HG03571 (cell line): Measurements from ENCODE around the gene CTNNA2.
"Not testable (repeated sequence)": the region's sequence is repeated elsewhere in the genome, so short reads cannot be mapped to it uniquely, and the experiment has no call there.

Experiments
- ATAC-seq: cut with Tn5 transposase; IDR thresholded peaks from one replicate; pipeline ENCODE4 v1.9.1; 2021; ENCODE audit not compliant: unreplicated experiment

Gene CTNNA2

DNA sequence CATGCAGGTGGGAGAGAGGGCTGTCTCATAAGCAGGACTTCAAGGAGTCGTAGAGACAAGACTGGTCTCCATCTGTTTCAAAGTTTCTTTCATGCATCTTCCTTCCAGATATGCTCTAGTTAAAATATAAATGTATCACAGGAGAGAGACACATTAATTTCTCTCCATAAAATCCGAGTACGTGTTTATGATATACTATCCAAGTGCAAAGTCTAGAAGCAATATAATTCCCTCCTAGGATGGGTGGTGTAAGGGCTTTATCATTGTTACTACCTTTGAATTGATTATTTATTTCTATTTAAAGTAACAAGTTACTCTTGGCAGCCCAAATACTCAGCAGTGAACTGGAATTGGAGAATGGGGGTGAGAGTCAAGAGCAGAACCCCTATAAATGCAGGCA is 619.4 kb downstream of the CTNNA2 start:
- ATAC-seq, result no peak

- ATAC-seq, result no peak
These were observed 622.1 kb downstream of the CTNNA2 start for GRCh38 chr2:80135001-80135400.

GRCh38 chr2:80136338-80136737 is 623.5 kb downstream of the CTNNA2 start:
- no peak for ATAC-seq

- ATAC-seq, result no peak
These were observed 626.1 kb downstream of the CTNNA2 start for GRCh38 chr2:80139001-80139400.

GRCh38 chr2:80141007-80141726 is 628.3 kb downstream of the CTNNA2 start:
- ATAC-seq, result no peak

- ATAC-seq, result no peak
These were observed 632.6 kb downstream of the CTNNA2 start for GRCh38 chr2:80145499-80145898.

DNA sequence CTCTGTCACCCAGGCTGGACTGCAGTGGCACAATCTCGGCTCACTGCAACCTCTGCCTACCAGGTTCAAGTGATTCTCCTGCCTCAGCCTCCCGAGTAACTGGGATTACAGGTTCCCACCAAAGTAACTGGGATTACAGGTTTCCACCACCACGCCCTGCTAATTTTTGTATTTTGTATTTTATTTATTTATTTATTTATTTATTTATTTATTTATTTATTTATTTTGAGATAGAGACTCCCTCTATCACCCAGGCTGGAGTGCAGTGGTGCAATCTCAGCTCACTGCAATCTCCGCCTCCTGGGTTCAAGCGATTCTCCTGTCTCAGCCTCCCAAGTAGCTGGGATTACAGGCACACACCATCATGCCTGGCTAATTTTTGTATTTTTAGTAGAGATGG is 633.9 kb downstream of the CTNNA2 start:
- ATAC-seq, result not testable (repeated sequence)

GRCh38 chr2:80147690-80148089 is 634.8 kb downstream of the CTNNA2 start:
- no peak for ATAC-seq

DNA sequence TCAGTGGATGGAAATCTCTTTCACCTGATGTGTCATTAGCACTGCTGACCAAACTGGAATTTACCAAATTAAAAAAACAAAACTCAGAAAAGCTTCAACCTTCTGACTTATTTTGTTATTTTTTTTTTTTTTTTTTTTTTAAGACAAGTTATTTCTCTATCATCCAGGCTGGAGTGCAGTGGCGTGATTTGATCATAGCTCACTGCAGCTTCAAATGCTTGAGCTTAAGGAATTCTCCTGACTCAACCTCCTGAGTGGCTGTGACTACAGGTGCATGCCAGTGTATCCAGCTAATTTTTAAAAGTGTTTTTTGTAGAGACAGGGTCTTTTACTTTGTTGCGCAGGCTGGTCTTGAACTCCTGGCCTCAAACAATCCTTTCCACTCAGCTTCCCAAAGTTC is 636.1 kb downstream of the CTNNA2 start:
- no peak for ATAC-seq

DNA sequence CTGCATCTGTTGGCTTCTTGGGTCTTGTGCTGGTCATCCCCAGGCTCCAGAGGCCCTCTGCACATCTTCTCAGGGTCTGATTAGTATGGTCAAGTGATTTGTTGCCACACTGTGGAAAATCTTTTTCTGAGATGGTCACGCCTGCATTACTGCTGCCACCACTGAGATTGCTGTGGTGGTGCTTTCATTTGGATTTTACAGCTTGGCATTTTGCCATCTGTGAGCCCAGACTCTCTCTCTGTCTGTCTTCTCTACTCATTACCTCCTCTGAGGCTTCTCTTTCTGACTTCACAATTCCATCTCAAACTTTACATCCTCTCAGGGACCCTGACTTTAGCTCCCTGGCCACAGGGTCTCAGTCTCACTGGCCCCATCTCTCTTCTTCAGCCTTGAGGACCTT is 637.1 kb downstream of the CTNNA2 start:
- no peak for ATAC-seq

DNA sequence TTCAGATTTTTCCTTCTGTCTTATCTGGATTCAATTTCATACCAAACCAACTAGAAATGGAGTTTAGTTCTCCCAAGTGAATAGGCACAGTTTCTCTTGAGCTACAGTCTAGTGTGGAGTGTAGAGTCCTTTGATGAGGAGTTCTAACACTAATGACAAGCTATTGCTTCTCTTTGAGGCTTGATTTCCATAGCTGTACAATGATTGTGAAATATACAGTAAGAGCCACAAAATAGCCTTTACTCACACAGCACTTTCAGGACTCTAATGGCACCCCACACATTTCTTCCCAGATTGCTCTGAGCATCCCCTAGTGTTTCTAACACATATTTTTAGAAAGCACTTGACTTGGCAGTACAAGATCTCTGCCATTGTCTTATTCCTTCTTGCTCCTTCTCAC is 638.4 kb downstream of the CTNNA2 start:
- no peak for ATAC-seq

GRCh38 chr2:80151651-80152050 is 638.8 kb downstream of the CTNNA2 start:
- no peak for ATAC-seq

DNA sequence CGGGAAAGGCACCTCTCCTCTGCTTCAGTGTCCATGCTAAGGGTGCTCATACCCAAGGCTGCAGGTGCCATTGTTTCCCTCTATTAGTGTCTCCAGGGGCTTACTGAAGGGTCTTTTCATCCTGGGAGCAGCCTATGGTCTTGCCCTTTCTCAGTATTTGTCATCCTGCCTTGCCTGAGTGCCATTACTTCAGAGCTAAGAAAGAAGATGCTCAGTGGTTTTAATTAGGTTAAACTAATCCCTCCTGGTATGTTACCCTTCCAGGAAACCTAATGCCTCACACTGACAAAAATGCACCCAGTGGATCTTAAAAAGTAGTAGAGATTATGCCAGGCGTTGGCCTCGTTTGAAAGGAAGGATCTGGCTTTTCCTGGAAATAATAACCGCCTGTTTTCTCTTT is 640.3 kb downstream of the CTNNA2 start:
- ATAC-seq, result no peak

GRCh38 chr2:80153768-80154167 is 640.9 kb downstream of the CTNNA2 start:
- ATAC-seq, result no peak

GRCh38 chr2:80154231-80154915 is 641.5 kb downstream of the CTNNA2 start:
- ATAC-seq, result no peak

- no peak for ATAC-seq
These were observed 651.5 kb downstream of the CTNNA2 start for GRCh38 chr2:80164375-80164774.

DNA sequence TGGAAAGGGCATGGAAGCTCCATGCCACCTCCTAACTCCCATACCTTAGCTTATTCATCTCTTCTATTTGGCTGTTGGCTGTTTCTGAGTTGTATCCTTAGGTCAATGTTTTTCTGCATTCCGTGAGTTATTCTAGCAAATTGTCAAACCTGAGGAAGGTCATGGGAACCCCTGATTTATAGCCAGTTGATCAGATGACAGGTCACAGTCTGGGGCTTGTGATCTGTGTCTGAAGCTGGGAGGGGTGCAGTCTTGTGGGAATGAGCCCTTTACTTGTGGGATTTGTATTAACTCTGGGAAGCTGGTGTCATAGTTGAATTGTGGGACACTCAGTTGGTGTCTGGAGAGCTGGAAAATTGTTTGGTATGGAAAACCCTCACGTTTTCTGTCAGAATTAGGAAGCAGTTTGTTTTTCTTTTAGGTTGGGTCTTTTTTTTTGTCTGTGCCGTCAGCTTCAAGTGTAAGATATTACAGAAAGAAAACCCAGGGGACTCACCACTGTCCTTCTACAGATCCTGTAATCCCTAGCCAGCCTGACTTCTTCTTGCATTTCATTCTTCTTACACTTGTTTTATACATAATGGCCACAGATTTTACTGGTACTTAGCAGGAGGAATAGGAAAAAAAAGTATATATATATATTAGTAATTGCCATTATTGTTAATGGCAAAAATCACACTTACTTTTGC is 653.8 kb downstream of the CTNNA2 start:
- no peak for ATAC-seq

DNA sequence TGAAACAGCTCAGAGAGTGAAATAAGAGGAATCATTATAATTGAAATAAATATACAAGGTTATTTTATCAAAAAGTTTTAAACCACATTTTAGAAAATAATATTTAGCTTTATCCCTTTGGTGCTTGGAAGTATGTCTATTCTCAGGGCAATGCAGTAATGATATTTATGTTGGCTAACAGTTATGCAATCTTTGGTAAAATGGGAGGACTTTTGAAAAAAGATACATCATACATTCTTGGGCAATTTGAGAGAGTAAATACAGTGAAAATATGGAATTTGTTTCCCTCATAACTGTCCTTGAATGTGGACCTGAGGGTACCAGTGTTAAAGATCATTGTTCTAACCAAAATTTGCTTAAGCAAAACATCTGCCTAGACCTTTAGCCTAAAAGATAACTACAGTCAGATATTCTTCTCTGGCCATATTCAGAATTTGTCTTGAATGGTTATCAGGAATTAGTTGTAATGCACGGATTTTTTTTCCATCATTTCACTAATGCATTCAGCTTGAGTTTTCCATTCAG is 654.5 kb downstream of the CTNNA2 start:
- ATAC-seq, result no peak

DNA sequence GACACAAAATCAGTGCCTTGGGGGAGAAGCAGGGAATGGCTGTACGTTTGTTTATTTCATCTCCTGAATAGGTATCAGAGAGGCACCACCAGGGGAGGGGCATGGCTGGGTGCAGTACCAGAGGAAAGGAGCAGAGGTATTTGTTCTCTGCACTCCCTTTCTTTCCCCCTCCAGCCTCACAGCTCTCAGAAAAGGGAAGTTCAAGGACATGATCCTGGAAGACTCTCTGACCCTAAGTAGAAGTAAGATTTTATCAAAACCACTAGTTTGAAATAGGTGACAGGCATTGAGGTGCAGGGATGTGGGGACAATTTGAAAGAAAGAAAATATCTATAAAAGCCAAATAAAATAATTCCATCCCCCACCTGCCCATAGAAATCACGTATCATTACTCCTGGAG is 655.2 kb downstream of the CTNNA2 start:
- ATAC-seq, result no peak

DNA sequence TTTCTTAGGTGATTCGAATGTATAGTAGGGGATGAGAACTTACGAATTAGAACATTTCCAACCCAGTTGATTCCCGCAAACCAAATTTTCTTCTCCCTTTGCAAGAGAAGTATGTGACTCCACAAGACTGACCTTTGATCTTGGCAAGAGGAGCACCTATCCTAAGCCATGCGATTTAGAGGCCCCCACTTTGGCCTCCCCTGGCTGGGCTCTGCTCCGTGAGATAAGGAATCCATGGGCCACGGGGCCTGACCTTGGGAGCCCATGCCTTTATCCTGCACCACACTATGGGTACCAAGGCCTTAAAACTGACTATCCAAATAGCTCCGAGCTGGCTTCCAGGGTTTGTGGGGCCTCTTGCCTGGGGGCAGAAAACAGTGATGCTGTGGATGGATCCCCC is 656.0 kb downstream of the CTNNA2 start:
- no peak for ATAC-seq

DNA sequence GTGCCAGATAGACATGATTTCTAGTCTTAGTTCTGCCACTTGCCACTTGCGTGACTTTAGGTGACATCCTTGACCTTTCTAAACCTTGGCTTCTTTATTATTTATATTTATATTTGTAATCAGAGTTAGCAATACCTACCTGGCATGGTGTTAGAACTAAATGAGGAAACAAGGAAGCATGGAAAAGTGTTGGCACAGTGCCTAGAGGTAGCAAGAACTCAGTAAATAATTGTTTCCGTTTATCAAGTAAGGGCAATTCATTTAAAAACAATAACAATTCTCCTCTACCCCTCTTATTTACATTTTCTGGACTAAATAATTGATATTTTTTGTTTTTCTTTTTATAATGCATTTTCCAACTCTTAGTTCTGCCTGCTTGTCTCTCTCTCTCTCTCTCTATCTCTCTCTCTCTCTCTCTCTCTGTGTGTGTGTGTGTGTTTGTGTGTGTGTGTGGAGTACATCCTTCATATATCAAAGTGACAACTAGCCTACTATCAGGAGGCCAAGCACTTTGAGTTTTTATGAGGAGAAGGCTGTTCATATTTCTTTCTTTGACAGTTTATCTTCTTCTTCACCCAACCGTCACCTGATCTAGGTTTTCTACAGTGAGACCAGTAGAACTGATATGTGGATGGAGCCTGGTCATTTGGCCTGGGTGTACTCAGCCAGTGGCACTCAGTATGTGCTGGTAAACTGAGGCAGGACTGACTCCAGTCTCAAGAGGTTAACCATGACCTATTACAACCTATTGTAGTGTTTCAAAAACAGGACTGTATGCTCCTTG is 657.2 kb downstream of the CTNNA2 start:
- ATAC-seq, result no peak
